Measurements from ENCODE around the gene NRARP.

The NRARP gene

GRCh38 chr9:137310189-137311052 lies 8.3 kb upstream of the NRARP start:
- ATAC-seq = no peak

- no peak for ATAC-seq
These were observed 7.5 kb upstream of the NRARP start for GRCh38 chr9:137309368-137310188.

- no peak for ATAC-seq
These were observed 6.1 kb upstream of the NRARP start for GRCh38 chr9:137308057-137308619.

- no peak for ATAC-seq
These were observed 5.4 kb upstream of the NRARP start for GRCh38 chr9:137307255-137308056.

DNA sequence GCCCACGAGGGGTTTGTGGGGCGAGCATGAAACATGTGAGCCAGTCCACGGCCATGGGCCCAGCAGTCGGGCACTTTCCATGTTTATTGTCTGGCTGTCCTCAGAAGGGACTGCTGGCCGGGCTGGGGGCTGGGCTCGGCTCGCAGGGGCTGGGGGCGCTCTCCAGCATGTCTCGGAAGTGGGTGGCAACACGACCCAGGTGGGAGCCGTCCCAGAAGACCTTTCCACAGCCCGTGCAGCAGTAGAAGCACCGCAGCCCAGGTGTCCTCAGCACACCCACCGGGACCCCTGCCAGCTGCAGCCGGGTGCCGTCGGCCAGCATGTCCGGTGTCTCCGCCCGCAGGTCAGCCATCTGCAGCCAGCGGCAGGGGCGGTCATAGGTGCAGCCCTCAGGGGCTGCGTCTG lies 4.8 kb upstream of the NRARP start:
- no peak for ATAC-seq

- no peak for ATAC-seq
These were observed 4.2 kb upstream of the NRARP start for GRCh38 chr9:137306066-137306849.

DNA sequence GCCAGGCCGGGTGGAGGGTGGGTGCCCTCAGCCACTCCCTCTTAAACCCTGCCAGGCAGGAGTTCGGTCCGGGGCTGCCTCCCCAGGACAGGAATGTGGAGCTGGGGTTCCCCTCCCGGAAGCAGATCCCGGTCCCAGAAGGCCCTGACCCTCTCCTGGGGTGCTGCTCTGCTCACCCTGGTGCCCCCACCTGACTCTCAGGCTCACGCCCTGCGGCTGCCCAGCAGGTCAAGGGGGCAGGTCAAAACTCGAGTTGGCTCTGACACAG lies 3.7 kb upstream of the NRARP start:
- ATAC-seq = no peak

DNA sequence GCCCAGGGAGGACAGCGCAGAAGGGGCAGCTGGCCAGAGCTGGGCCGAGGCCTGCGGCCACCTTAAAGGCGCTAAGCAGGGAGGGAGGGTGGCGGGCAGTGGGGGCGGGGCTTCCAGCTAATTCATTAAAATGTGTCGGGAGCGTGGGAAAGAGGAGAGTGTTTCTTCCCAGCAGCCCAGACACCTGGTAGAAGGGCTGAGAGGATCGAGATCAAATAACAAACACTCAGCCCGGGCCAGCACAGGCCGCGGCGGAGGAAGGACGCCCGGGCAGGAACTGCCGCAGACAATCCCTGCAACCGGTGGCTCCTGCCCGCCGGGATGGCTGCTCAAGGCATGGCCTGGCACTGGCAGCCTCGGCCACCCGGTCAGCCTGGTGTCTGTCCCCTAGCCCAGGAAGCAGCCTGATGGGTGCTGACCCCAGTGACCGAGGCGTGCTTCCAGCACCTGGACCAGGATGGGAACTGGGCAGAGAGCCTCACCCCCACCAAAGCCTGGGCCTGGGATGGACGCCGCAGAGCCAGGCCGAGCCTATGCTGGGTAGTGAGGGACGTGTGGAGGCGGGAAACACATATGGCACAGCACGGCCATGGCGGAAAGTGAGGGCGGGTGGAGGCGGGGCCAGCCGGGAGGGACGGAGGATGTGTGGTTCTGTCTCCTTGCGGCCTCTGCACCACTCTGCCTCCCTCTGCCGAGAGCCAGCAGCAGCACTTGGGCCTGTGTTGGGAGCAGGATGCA lies 3.2 kb upstream of the NRARP start:
- ATAC-seq = peak; percentile 23 to 39

DNA sequence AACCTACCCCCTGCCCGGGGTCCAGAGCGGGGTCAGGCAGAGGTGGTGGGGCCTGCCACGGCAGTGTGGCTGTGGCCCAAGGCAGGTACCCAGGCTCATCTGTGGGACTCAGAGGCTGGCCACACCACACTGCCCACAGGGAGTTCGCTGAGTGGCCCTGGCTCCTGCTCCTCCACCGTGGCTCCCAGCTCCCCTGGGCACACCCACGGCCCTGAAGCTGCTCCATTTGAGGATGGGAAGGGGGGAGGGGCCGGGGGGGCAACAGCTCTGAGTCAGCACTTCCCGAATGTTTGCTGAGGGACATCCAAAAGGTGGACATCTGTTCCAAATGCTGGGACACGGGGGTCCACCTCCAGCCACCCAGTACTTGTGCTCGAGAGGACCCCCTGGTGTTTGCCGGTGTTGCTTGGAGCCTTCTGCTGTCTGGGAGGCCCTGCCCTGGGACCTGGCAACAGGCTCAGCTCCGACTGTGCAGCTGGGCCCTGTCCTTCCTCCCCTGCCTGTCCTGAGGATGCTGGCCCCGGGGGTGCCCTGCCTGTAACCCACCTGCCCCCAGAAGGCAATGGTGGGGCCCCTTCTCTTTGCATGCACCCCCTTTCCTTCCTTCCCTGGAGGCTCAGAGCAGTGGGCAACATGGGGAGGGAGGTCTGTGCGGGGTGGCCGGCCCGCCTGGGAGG lies 2.5 kb upstream of the NRARP start:
- no peak for ATAC-seq

DNA sequence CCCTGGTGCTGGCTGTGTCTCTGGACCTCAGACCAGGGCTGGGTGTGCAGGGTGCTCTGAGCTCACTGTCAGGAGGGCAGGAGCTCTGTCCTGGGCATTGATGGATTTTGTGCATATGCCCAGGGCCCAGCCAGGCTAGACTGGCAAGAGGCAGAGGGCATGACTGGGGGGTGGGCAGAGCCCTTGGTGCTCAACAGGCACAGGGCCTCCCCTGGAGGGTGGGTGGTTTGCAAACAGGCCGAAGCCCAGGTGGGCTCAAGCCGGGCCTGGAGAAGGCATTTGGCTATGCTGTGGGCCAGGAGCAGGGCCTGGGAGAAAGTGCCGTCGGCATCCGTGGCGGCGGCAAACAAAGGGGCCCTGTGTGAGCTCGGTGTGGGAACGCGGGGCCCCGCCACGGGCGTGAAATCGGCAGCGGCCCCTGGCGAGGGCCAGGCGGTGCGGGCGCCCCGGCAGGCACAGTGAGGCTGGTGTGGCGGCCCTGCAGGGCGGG lies 1.9 kb upstream of the NRARP start:
- ATAC-seq = no peak

GRCh38 chr9:137303151-137303892 lies 1.3 kb upstream of the NRARP start:
- no peak for ATAC-seq

GRCh38 chr9:137302449-137303150 lies 529 bp upstream of the NRARP start:
- peak; percentile 52 to 56 for ATAC-seq

GRCh38 chr9:137301081-137301947 lies 757 bp downstream of the NRARP start:
- ATAC-seq = peak; percentile 4 to 14

- ATAC-seq = no peak
These were observed 1.4 kb downstream of the NRARP start for GRCh38 chr9:137300567-137301080.

GRCh38 chr9:137299938-137300337 lies 2.1 kb downstream of the NRARP start:
- no peak for ATAC-seq

DNA sequence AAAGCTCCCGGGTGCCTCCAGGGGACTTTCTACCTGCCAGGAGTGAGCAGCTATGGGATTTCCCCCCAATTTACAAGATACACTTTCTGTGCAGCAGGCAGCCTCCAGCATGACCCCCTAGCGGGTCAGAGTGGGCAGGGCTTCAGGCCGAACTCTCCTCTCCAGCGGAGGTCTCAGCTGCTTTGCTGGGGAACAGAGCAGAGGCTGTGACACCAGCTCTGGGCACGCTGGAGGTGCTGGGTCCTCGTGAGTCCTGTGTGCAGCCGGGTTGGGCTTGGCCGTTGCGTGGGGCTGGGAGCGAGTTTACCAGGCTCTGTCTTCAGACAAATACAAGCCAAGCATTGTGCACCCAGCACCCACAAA lies 2.9 kb downstream of the NRARP start:
- ATAC-seq = no peak

GRCh38 chr9:137298401-137299202 lies 3.5 kb downstream of the NRARP start:
- ATAC-seq = no peak

Measured in activated CD4-positive, CD25-positive, alpha-beta regulatory T cell treated with anti-CD3 and anti-CD28 coated beads, Interleukin-2, amount 50 U/mL, for 24 hours (primary cell).